ENCODE data around the gene CFAP299.

- no peak for TF ChIP-seq CTCF (IDR thresholded peaks at IDR 0.05; ENCODE audit: poor library complexity)
- TF ChIP-seq EZH2 (IDR thresholded peaks at IDR 0.05; ENCODE audit: borderline replicate concordance) = no peak
- no peak for TF ChIP-seq EZH2phosphoT487 (IDR thresholded peaks at IDR 0.05; ENCODE audit: low read depth, severe bottlenecking, unreplicated experiment)
These were observed 139.7 kb downstream of the CFAP299 start for GRCh38 chr4:80475236-80475635.
